ENCODE data around the gene SFR1.
"Not testable (repeated sequence)": the region's sequence is repeated elsewhere in the genome, so short reads cannot be mapped to it uniquely, and the experiment has no call there.

Gene SFR1

DNA sequence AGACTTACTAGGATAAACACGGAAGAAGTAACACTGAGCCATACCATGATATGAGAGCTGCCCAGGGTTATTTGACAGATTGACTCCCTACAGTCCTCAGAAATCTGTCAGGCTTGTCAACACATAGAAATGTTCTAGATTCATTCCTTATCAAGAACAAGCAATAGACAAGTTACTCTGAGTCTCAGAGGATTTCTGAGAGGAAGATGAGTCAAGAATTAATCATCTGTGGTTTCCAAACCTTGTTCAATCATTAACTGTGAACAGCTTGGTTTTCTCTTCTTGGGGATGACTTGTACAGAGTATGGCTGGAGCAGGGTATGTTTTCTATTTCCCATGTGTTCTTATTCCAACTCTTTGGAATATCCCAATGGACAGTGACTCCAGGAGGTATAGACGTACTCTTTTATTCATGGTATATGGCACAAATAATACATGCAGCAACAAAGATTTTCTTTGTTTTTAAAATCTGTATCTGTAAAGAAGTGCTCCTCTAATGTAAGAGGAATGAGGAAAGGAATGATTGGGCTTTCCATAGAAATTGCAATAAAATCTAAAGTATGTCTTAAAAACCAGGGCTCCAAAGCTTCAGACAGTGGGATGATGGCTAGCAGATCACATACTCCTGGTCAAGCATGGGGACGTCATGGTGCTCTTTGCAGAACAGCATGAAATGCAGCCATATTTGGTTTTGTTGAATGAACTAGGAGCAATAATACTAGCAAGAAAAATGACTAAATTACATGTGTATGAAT lies 11.9 kb upstream of the SFR1 start:
- DNase-seq: peak; percentile 96

DNA sequence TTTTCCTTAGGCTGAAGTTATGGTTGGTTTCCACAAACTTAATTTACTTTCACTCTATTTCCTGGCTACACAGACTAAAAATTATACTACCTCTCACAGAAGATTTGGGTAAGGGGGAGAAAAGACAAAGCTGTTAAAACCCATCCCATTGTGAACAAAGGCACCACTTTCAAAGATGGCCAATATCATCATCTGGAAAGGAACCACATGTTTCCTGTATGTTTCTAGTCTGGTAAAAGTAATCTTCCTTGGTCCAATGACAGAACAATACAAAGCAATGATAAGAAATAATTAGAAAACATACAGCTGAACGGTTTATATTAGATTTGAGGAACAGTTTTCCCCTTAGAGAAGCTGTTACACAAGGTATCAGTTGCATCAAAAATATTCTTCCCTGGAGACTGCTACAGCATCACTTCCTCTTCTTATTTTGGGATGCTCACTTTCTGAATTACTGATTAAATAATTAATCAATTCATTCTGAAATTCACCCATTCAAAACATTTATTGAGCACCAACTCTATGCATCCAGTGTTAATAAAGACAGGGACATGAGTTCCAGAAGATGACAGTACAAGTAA lies 8.5 kb upstream of the SFR1 start:
- no peak for DNase-seq

DNA sequence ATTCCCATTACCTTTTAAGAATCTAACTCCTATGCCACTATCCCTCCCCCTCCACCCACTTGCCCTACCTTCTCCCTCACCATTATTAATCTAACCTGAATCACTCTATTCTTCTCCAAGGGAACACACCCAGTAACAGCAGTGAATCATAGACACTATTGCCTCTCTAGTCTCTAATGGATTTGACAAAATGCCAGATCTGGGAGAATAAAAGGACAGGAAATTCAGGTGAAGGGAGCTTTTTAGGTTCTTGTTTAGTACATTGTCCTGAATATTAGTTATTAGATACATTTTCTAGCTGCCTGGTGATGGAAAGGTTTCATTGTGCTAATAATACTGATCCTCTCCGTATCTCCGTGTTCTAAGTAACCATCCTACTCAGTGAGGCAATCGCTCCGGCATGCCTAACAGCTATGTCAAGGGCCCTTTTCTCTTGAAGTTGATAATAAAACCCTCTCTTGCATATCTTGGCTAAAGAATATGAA lies 4.1 kb upstream of the SFR1 start:
- DNase-seq: peak; percentile 39

GRCh38 chr10:104119996-104120395 lies 2.0 kb upstream of the SFR1 start:
- DNase-seq: no peak

- no peak for DNase-seq
Measured at GRCh38 chr10:104120512-104120902, 1.5 kb upstream of the SFR1 start.

GRCh38 chr10:104120903-104121484 lies 977 bp upstream of the SFR1 start:
- DNase-seq: peak; percentile 92

GRCh38 chr10:104122225-104123107 lies 495 bp downstream of the SFR1 start:
- DNase-seq: no peak

- DNase-seq: no peak
Measured at GRCh38 chr10:104123397-104123796, 1.4 kb downstream of the SFR1 start.

DNA sequence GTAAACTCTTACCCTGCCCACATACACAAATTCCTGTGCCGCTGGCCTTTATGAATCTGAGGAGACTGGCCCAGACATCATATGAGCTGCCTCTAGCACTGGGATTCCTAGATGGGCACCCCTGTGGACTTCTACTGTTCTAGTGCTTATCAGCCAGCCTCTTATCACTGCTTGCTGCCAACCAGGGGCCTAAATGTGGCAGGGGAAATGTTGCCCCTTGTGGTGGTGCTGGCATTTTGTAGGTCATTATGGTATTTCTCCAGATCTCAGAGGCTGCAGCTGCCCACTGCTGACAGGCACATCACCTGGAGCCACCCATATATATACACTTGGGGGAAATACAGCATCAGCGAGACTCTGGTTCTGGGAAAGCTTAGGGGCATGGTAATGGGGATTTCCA lies 5.4 kb downstream of the SFR1 start:
- no peak for DNase-seq

- DNase-seq: no peak
Measured at GRCh38 chr10:104128214-104128613, 6.2 kb downstream of the SFR1 start.

GRCh38 chr10:104130041-104130440 lies 8.1 kb downstream of the SFR1 start:
- DNase-seq: no peak

GRCh38 chr10:104138131-104138530 lies 16.2 kb downstream of the SFR1 start:
- DNase-seq: no peak

DNA sequence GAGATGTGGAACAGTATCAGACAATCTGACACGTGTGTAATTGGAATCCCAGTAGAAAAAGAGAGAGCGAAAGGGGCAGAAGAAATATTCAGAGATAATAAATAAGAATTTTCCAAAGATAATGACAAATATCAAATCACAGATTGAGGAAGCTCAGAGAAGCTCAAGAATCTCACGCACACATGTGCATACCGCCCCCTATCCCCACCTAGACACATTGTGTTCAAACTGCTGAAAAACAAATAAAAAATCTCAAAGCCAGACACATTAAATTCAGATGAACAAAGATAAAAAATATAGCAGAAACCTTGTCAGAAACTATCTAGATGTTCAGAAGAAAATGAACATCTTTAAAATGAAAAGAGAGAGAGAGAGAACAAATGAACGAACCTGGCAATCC lies 17.2 kb downstream of the SFR1 start:
- no peak for DNase-seq

DNA sequence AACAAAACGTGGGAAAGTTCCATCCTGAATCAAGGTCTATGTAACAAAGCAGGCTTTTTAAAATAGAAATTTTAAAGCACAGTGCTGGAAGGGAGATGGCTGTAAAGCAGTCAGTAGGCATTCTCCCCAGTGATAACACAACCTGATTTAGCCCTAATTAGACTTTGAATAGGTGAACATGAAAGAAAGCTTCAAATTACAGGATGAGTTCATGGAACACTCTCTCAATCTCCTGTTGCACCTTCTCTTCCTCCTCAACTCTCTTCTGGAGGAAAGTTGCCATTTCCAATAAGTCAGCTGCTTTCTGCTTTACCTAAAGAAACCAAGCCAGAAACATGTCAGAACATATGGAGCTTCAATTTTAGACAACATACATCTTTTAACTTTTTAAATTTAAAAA lies 20.1 kb downstream of the SFR1 start:
- DNase-seq: no peak

DNA sequence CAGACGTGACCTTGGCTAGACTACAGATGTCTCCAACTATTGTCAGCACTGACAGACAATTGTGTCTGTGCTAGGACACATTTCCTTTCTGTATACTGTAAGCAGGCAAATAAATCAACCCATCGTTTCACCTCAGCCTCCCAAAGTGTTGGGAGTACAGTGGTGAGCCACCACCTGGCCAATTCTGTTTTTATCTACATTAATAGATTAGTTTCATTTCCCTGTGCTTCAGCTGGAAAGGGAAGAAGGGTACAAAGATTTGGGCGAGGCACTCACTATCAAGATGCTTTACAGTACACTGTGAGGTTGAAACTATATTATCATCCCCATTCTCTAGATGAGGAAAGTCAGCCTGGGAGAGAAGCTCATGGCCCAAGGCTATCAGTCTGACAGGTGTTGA lies 21.9 kb downstream of the SFR1 start:
- DNase-seq: no peak

GRCh38 chr10:104144931-104145330 lies 23.0 kb downstream of the SFR1 start:
- DNase-seq: no peak

GRCh38 chr10:104146882-104147281 lies 24.9 kb downstream of the SFR1 start:
- no peak for DNase-seq

DNA sequence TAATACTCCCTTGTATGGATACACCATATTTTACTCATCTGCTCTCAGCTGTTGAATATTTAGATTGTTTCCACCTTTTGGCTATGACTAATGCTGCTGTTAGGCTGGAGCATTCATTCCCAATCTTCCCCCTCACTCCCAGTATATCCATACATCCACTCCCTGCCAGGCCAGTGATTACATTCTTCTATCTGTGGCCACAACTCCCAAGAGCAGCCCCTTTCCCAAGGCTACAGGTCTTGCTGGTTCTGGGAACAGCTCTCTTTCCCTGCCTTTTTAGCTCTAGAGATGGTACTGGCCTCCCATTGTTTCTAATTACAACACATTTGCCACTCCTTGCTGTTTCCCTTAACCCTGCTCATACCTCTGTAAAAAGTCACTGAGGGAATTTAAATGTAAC lies 28.2 kb downstream of the SFR1 start:
- DNase-seq: peak; percentile 78

DNA sequence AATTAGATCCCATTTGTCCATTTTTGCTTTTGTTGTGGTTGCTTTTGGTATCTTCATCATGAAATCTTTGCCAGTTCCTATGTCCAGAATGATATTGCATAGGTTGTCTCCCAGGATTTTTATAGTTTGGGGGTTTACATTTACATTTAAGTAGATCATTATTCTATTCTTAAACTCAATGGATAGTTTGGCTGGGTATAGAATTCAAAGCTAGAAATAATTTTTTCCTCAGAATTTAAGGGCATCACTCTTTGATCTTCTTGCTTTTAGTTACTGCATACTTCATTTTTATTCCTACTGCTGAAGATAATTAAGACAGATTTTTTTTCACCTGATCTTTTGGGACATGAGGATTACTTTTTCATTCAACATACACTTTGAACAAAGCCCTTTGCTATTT lies 29.8 kb downstream of the SFR1 start:
- no peak for DNase-seq

DNA sequence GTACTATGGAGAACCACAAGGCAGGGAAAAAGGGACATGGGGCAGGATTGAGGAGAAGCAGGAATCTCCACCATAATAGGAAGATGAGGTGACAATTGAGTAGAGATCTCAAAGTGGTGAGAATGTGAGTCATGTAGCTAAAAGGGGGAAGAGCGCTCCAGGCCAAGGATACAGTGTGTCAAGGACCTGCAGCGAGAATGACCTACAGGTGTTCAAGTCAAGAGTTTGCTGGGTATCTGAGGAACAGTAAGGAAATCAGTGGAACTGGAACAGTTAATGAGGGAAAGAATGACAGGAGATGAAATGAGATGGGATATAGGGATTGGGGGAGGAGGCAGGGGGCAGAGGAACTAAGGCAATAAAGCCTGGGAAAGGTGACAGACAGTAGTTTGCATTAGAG lies 33.6 kb downstream of the SFR1 start:
- no peak for DNase-seq

DNA sequence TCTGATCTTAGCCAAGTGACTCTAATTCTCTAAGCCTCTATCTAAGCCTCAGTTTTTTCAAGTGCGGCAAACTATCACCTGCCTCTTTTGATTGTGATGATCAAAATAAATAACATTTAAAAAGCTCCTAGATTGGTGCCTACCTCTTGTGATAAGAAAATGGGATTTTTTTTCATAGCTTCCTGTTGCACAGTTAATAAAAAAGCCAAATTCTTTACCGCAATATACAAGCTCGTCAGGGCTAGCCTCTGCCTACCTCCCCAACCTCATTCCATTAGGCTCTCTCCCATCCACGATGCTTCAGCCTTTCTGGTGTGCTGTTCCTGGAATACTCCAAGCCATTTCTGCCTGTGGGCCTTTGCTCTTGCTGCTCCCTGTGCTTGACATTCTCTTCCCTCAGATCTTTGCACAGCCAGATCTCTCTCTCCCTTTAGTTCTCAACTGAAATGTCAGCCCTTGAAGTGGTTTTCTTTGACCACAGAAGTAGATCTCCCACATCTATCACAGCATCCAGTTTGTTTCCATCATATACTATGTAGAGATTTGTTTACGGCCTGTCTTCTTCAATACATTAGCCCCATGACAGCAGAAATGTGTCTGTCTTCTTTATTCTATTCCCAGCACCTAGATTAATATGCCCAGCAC lies 48.8 kb downstream of the SFR1 start:
- no peak for DNase-seq

- not testable (repeated sequence) for DNase-seq
Measured at GRCh38 chr10:104174136-104174535, 52.2 kb downstream of the SFR1 start.
